B cell (primary cell): ENCODE data around the gene SMYD2. TPM values are rescaled to one million over a fixed set of nuclear protein-coding genes. Genes with fewer than 3 reads are reported as not detected.

Experiments used
- ATAC-seq: fragments of 200-7000 bp; cut with Tn5 transposase; one replicate; pipeline ENCODE4 v1.10.0; 2021; ENCODE audit warnings: low read depth, mild to moderate bottlenecking, moderate number of reproducible peaks, moderate library complexity
- CTCF ChIA-PET: fragments of 350-600 bp; sonication (Branson Sonifier 250); formaldehyde crosslinking; loops from one replicate; lab custom pipeline; 2021; ENCODE audit warnings: antibody characterized with exemption, inconsistent platforms; lab: Charles Lee
- POLR2A ChIA-PET: fragments of 350-600 bp; sonication (Branson Sonifier 250); formaldehyde crosslinking; loops from one replicate; lab custom pipeline; 2021; ENCODE audit warnings: antibody characterized with exemption; lab: Charles Lee
- DNase-seq: peaks from one replicate; pipeline ENCODE4 v3.0.0; 2013
- H2AFZ ChIP-seq: 2 replicates; pipeline ENCODE4 v1.6.1; 2012; ENCODE audit warnings: mild to moderate bottlenecking, low read depth, low read length; ENCODE audit not compliant: insufficient read depth, poor library complexity, severe bottlenecking
- H3K27ac ChIP-seq, 2 donors: 1 replicate in 1 of 2; 2 replicates in 1 of 2; pipeline ENCODE4 v1.5.1; 2012 to 2013; ENCODE audit warnings: low read length in 2 of 2, mild to moderate bottlenecking in 2 of 2, moderate library complexity in 1 of 2
- H3K27me3 ChIP-seq, 4 experiments: fragments of 200-600 bp in 1 of 4; sonication (generic) in 1 of 4; replicated peaks in 1 of 4; 1 replicate in 2 of 4; 2 replicates in 2 of 4; pipeline versions ENCODE4 v1.6.1 to v1.7.0; 2013 to 2016; ENCODE audit warnings: low read length in 3 of 4, mild to moderate bottlenecking in 2 of 4, mixed read lengths in 1 of 4, moderate library complexity in 1 of 4; ENCODE audit not compliant: insufficient read depth in 4 of 4, control insufficient read depth in 3 of 4; ENCODE audit errors: control extremely low read depth in 1 of 4
- H3K36me3 ChIP-seq, 2 experiments: replicated peaks in 1 of 2; 1 replicate in 1 of 2; 2 replicates in 1 of 2; pipeline versions ENCODE4 v1.6.1 to v1.7.1; 2013; ENCODE audit warnings: low read length in 1 of 2; ENCODE audit not compliant: insufficient read depth in 2 of 2, control insufficient read depth in 1 of 2; ENCODE audit errors: control extremely low read depth in 1 of 2, extremely low read depth in 1 of 2
- H3K4me1 ChIP-seq, 2 donors: fragments of 200-600 bp in 1 of 2; sonication (generic) in 1 of 2; 1 replicate in 1 of 2; 2 replicates in 1 of 2; pipeline versions ENCODE4 v1.5.1 to v1.6.1; 2013 to 2017; ENCODE audit warnings: low read length in 2 of 2; ENCODE audit not compliant: control insufficient read depth in 2 of 2, insufficient read depth in 2 of 2
- H3K4me2 ChIP-seq: replicated peaks from 2 replicates; pipeline ENCODE3; 2012; ENCODE audit warnings: mild to moderate bottlenecking, low read depth, low read length; ENCODE audit not compliant: poor library complexity, severe bottlenecking
- H3K4me3 ChIP-seq, 5 experiments: fragments of 200-600 bp in 1 of 5; sonication (generic) in 1 of 5; 1 replicate in 3 of 5; 2 replicates in 2 of 5; pipeline versions ENCODE4 v1.5.1 to v1.7.0; 2011 to 2016; ENCODE audit warnings: low read length in 4 of 5, mild to moderate bottlenecking in 4 of 5, low read depth in 2 of 5, control low read depth in 1 of 5, moderate library complexity in 1 of 5; ENCODE audit not compliant: insufficient read depth in 1 of 5; ENCODE audit errors: control extremely low read depth in 1 of 5, extremely low read depth in 1 of 5
- H3K79me2 ChIP-seq: fragments of 200-600 bp; sonication (generic); one replicate; pipeline ENCODE4 v1.6.0; 2016; ENCODE audit warnings: low read length; ENCODE audit not compliant: control insufficient read depth, insufficient read depth
- H3K9ac ChIP-seq: fragments of 200-600 bp; sonication (generic); 2 replicates; pipeline ENCODE4 v1.6.1; 2017; ENCODE audit warnings: mild to moderate bottlenecking, low read length, moderate library complexity
- H3K9me3 ChIP-seq, 3 donors: one replicate each; pipeline versions ENCODE4 v1.6.1 to v1.7.1; 2013; ENCODE audit warnings: low read length in 2 of 3; ENCODE audit not compliant: control insufficient read depth in 2 of 3, insufficient read depth in 1 of 3; ENCODE audit errors: control extremely low read depth in 1 of 3
- H4K20me1 ChIP-seq: 2 replicates; pipeline ENCODE4 v1.6.0; 2012; ENCODE audit warnings: mild to moderate bottlenecking, low read length; ENCODE audit not compliant: insufficient read depth, control insufficient read depth, poor library complexity, severe bottlenecking
- H3K27ac Mint-ChIP-seq: one replicate; pipeline ENCODE4 v1.8.0; 2021; ENCODE audit warnings: mixed read lengths
- H3K27me3 Mint-ChIP-seq: one replicate; pipeline ENCODE4 v1.8.0; 2021; ENCODE audit warnings: mixed read lengths
- H3K4me1 Mint-ChIP-seq: one replicate; pipeline ENCODE4 v1.8.0; 2021; ENCODE audit warnings: mixed read lengths
- H3K4me3 Mint-ChIP-seq: one replicate; pipeline ENCODE4 v1.8.0; 2021; ENCODE audit warnings: mixed read lengths
- H3K9me3 Mint-ChIP-seq: one replicate; pipeline ENCODE4 v1.8.0; 2022; ENCODE audit warnings: mixed read lengths; ENCODE audit not compliant: insufficient read depth
- CTCF ChIP-seq: fragments of 200-600 bp; IDR thresholded peaks from one replicate; pipeline ENCODE4 v1.8.0; 2022; ENCODE audit warnings: antibody characterized with exemption, mild to moderate bottlenecking
- EZH2 ChIP-seq: IDR thresholded peaks from 2 replicates; pipeline ENCODE4 v1.6.1; 2012; ENCODE audit warnings: borderline replicate concordance, low read depth, mild to moderate bottlenecking, moderate library complexity, low read length; ENCODE audit not compliant: insufficient read depth, poor library complexity, severe bottlenecking
- WGBS: methylation state at CpG from one replicate; pipeline ENCODE4 v1.1.5; 2013; ENCODE audit warnings: missing lambda C conversion rate; ENCODE audit not compliant: insufficient coverage; 5-methylcytosine and 5-hydroxymethylcytosine counted together
- intact Hi-C: fragments of 100-400 bp; cut with micrococcal nuclease; formaldehyde crosslinking; loops from one replicate; pipeline ENCODE4 v1.10.0; 2022
- polyA plus RNA-seq: library from polyadenylated mRNA; depleted of rRNA; stranded (reverse); fragments of >200 nt; gene quantifications from 2 replicates; pipeline ENCODE4 v1.2.3, GENCODE V29; 2012
- total RNA-seq, 2 donors: library from RNA; stranded (reverse); fragments of 120-200 nt in 1 of 2; gene quantifications; 1 replicate in 1 of 2; 2 replicates in 1 of 2; pipeline versions ENCODE4 v1.2.3 to v1.2.4, GENCODE V29; 2013 to 2022

Gene SMYD2
- total and polyA plus RNA-seq, 2 donors (not counting 1 experiment from before 2014, with no cell fraction given) = 21.2 to 29.1 TPM

DNA sequence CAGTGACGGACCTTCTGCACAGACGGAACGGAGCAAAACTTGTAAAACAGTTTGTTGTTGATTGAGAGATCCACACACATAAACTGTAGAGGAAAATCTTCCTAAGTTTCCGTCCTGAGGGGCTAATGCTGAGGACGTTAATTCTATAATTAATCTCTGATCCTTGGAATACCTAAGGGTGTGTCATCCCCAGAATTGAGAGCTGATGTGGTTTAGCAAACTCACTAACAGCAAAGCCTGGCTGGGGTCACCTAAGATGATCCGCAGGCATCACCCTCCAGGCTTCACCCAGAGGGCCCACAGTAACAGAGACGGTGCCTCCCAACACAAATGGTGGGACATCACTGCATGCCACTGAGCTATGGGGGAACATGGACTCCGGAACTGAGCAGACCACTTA lies 97.5 kb downstream of the SMYD2 start:
- Histone ChIP-seq H3K9me3 (no peaks in the 10 kb centered on the region), H3K4me3 (no peak overlapping the region), H3K27ac (no peak overlapping the region), H3K4me1 (no peaks in the 10 kb centered on the region), H3K79me2 (no peaks in the 10 kb centered on the region), H4K20me1 (no peaks in the 10 kb centered on the region), H3K27me3 (no peaks in the 10 kb centered on the region), H2AFZ (no peak overlapping the region), H3K36me3 (no peaks in the 10 kb centered on the region), H3K4me2 (no peak overlapping the region), H3K9ac (no peak overlapping the region)
- 96% methylated on average over 3 of the region's 8 CpGs for WGBS
- Mint-ChIP-seq H3K9me3 (no peaks in the 10 kb centered on the region), H3K4me1 (no peaks in the 10 kb centered on the region), H3K27me3 (peaks cover 4% of the 10 kb centered on the region), H3K27ac (no peak overlapping the region), H3K4me3 (no peak overlapping the region)
- ATAC-seq (no peak), DNase-seq (no peak)
- intact Hi-C loops = no loop called here
- TF ChIP-seq EZH2 = no peak
- ChIA-PET CTCF (no interaction called here), POLR2A (no interaction called here)

GRCh38 chr1:214379236-214379970 lies 98.4 kb downstream of the SMYD2 start:
- Histone ChIP-seq H2AFZ (no peak overlapping the region), H3K27me3 (no peaks in the 10 kb centered on the region), H4K20me1 (no peaks in the 10 kb centered on the region), H3K9ac (no peak overlapping the region), H3K36me3 (no peaks in the 10 kb centered on the region), H3K9me3 (no peaks in the 10 kb centered on the region), H3K27ac (no peak overlapping the region), H3K4me2 (no peak overlapping the region), H3K4me1 (no peaks in the 10 kb centered on the region), H3K4me3 (no peak overlapping the region), H3K79me2 (no peaks in the 10 kb centered on the region)
- Mint-ChIP-seq H3K4me1 (no peaks in the 10 kb centered on the region), H3K9me3 (no peaks in the 10 kb centered on the region), H3K4me3 (no peak overlapping the region), H3K27ac (no peak overlapping the region), H3K27me3 (no peaks in the 10 kb centered on the region)
- POLR2A ChIA-PET = no interaction called here
- TF ChIP-seq EZH2 = no peak
- TF ChIP-seq CTCF = no peak
- 75% methylated on average over 2 of the region's 6 CpGs for WGBS
- ATAC-seq (no peak), DNase-seq (no peak)
- intact Hi-C loops = no loop called here
- CTCF ChIA-PET = no interaction called here
